ENCODE measurements around the gene KRTAP10-8.
"Not testable (repeated sequence)": the region's sequence is repeated elsewhere in the genome, so short reads cannot be mapped to it uniquely, and the experiment has no call there.

The KRTAP10-8 gene

DNA sequence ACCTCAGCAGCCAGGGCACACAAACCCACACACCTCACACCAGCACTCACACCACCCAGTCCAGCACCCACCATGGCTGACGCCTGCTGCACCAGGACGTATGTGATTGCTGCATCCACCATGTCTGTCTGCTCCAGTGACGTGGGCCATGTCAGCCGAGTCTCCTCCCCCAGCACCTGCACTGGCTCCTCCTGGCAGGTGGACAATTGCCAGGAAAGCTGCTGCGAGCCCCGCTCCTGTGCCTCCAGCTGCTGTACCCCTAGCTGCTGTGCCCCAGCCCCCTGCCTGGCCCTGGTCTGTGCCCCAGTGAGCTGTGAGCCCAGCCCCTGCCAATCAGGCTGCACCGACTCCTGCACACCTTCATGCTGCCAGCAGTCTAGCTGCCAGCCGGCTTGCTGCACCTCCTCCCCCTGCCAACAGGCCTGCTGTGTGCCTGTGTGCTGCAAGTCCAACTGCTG is at the start of gene KRTAP10-8:
Gene KRTAP10-8 (plus strand): TSS at position 51 of the 458 bp plus-strand sequence. CDS start 22 bp downstream, at position 73.
- no peak for FAIRE-seq

DNA sequence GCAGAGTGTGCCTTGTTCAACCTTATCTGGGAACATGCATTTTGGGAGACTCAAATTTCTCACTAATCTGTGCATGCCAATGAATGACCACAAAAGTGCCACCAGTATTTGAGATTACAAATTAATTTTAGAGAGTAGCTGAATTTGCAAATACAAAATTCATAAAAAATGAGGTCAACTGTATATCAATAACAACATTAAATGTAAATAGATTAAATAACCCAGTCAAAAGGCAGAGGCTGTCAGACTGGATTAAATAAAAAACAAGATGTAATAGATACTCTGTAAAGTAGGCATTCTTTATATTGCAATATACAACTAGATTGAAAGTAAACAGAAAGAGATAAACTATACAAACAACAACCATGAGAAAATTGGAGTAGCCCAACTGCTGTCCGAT is 47.8 kb upstream of the KRTAP10-8 start:
- no peak for FAIRE-seq

DNA sequence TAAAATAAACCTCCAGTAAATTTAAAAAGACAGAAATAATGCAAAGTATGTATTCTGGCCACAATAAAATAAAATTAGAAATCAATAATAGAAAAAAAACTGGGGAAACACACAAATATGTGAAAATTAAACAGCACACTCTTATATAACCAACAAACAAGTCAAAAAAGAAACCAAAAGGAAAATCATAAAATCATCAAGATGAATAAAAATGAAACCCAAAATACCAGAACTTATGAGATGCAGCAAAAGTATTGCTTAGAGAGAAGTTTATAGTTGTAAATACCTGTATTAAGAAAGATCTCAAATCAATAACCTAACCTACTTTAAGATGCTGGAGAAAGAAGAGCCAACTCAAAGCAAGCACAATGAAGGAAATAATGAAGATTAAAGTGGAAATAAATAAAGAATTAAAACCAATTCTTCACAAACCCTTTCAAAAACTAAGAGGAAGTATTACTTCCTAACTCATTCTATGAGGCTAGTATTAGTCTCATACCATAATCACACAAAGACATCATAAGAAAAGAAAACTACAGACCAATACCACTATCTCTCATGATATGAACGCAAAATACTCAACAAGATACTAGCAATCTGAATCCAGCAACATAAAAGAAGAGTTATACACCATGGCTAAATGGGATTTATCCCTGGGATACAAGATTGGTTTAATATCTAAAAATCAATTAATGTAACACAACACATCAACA is 46.8 kb upstream of the KRTAP10-8 start:
- no peak for FAIRE-seq

GRCh38 chr21:44566403-44566802 is 45.5 kb upstream of the KRTAP10-8 start:
- FAIRE-seq, result no peak

GRCh38 chr21:44567481-44568171 is 44.3 kb upstream of the KRTAP10-8 start:
- no peak for FAIRE-seq

GRCh38 chr21:44568261-44568660 is 43.6 kb upstream of the KRTAP10-8 start:
- FAIRE-seq, result no peak

- no peak for FAIRE-seq
These were observed 43.0 kb upstream of the KRTAP10-8 start for GRCh38 chr21:44568667-44569556.

- no peak for FAIRE-seq
These were observed 41.9 kb upstream of the KRTAP10-8 start for GRCh38 chr21:44569861-44570517.

DNA sequence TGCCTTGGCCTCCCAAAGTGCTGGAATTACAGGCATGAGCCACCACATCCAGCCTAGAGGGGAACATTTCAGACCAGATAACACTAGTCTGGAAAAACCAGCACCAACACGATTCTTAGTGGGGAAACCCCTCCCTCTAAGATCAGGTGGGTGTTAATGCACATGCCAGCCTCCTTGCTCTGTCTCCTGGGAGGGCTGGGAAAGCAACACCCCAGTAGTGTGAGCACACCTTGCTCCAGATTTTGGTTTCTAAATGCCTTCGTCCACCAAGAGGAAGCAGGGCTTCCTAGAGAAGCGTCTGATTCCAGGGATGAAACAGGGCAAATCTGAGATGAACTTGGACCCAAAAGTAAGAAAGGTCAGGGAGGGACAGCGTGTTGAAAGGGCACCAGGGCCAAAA is 40.6 kb upstream of the KRTAP10-8 start:
- no peak for FAIRE-seq

DNA sequence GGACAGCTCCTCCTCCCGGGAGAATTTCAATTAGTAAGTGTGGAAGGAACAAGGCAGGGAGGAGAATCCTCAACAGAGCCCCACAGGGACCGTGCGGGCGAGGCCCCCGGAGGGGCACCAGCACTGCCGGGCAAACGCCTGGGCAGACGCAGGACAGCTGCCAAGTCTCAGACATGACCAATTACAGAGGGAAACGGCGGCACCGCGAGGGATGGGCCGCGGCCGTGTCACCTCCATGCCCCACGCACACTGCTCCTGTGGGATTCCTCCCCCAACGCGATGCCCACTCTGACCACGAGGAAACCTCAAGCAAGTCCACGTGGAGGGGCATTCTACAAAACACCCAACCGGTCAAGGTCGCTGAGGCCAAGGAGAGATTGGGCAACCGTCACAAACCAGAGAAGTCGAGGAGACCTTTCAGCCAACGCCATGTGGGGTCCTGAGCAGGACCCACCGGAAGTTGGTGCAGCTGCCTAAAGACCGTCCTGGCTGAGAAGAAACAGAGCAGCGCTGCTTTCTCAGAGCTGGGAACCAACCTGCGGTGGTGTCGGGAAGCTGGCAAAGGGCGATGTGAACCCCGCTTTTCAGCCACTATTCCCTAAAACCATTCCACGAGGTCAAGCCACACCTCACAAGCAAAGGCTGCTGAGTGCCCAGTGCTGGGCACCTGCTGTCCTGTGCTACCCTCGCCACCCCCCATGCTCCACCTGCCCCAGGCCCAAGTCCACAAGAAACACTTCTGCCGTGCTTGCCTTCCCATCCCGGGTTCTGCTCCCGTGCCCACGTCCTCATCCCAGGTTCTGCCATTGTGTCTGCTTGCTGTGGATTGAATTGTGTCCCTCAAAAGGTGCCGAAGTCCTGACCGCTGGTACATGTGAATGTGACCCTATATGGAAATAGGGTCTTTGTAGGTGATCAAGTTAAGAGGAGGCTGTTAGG is 39.8 kb upstream of the KRTAP10-8 start:
- FAIRE-seq, result no peak

- FAIRE-seq, result no peak
These were observed 38.8 kb upstream of the KRTAP10-8 start for GRCh38 chr21:44572959-44573583.

GRCh38 chr21:44573630-44574456 is 38.0 kb upstream of the KRTAP10-8 start, which contains the start of gene KRTAP10-4:
Gene KRTAP10-4 (plus strand): TSS chr21:44573729. CDS start chr21:44573759, 30 bp downstream.
- FAIRE-seq, result not testable (repeated sequence)

DNA sequence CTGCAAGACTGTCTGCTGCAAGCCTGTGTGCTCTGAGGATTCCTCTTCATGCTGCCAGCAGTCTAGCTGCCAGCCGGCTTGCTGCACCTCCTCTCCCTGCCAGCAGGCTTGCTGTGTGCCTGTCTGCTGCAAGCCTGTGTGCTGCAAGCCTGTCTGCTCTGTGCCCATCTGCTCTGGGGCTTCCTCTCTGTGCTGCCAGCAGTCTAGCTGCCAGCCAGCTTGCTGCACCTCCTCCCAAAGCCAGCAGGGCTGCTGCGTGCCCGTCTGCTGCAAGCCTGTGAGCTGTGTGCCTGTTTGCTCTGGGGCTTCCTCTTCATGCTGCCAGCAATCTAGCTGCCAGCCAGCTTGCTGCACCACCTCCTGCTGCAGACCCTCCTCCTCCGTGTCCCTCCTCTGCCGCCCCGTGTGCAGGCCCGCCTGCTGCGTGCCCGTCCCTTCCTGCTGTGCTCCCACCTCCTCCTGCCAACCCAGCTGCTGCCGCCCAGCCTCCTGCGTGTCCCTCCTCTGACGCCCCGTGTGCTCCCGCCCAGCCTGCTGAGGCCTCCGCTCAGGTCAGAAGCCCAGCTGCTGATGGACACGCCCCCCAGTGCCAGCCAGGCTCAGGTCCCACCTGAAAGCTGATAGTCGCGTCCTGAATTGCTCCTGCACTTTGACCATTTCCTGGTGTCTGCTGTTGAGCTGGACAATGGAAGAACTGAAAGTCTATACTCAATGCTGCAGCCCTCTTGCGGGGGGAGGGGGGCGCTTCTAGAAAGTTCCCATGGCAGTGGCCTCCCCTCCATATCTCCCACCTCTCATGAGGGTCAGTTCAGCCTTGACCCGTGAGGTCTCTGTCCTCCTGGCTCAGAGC is 37.2 kb upstream of the KRTAP10-8 start:
- FAIRE-seq, result no peak

DNA sequence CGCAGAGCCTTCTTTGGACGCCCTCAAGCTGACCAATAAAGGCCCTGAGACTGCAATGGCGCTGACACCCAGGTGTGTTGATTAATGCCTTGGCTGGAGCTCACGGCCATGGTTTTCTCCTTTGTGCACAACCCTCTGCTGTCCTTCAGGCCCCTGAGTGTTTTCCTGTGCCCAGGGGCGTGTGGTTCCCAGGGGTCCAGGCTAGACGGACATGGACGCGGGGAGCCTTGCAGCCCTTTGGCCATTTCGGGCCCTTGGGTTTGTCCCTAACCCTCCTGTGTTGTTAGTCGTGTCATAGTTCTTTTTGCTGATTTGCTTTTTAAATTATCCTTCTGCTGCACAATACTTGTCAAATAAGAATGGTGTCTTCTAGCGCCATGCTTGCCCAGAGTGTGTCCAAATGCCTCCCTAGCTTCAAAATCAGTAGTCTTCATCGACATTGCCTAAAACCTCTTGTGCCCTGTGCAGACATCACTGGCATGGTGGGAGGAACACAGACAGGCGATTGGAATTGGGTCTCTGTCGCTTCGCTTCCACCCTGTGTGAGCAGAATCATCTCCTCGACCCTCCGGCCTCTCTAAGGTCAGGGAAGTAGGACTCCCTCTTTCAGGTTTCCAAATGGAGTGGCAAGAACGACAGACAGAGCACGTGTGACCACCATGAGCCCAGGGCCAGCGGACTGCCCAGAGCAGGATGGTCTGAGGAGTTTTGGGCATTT is 36.4 kb upstream of the KRTAP10-8 start:
- no peak for FAIRE-seq

GRCh38 chr21:44576025-44576420 is 35.9 kb upstream of the KRTAP10-8 start:
- FAIRE-seq, result no peak

DNA sequence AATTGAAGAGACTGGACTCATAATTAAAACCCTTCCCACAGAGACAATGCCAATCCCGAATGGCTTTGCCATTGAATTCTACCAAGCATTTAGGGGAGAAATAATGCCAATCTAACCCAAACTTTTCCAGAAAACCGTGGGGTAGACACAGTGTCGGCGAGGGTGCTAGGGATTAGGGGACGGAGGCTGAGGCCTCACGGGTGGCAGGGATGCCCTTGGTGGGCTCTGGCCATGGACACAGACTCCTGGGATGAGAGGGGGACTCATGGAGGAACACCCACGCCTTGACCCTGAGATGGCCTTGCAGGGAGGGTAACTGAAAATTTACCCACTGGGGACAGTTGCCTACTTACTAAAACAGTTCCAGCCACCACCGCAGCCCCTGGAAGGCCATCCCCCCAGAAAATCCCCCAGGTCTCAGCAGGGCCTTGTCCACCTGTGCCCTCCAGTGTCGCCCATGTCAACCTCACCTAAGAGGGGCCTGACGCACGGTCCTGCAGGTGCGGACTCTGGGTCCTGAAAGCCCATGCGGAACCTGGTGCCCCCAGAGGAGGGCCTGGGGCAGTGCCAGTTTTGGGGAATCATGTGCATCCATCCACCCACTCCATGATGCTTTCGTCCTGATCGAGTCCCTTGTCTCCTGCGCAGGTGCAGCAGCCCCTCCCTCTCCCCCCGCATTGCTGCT is 33.4 kb upstream of the KRTAP10-8 start:
- no peak for FAIRE-seq

DNA sequence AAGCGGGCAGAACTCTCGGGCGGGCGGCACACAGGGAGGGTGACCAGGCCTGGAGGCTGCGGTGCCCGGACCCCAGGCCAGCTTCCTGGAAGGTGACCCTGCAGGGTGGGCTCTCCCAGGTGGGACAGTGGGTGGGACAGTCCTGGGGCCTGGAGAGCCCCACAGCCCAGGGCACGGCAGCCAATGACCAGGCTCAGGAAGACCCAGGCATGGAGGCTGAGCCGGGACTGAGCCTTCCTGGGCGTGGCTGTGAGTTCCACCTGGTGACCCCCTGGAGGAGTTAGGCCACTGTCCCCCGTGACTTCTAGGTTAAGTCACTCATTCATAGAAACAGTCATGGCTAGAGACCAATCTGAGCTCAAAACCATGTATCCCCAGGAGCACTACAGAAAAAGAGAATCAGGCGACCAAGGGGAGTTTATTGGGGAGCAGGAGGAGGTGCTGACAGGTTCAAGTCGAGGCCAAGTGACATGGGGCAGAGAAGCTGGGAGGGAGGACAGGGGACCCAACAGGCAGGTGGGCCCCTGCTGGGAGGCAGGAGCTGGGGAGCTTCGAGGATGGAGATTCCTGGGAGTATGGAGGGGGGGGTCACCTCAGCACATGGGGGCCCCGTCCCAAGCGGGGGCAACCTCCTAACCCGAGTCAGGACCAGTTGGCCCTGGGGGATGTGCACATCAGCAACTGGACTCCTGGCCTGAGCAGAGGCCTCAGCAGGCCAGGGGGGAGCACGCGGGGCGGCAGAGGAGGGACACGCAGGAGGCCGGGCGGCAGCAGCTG is 32.6 kb upstream of the KRTAP10-8 start:
- FAIRE-seq, result no peak
